Panc1 (cell line): ENCODE measurements around the gene UBALD2. TPM values are rescaled to one million over a fixed set of nuclear protein-coding genes. Genes with fewer than 3 reads are reported as not detected.

Experiments
- ATAC-seq: fragments of 200-7000 bp; cut with Tn5 transposase; 2 replicates; pipeline ENCODE4 v1.9.1; 2020; ENCODE audit warnings: mild to moderate bottlenecking, moderate library complexity
- BruUV-seq: library from RNA; stranded (reverse); fragments of 400-500 nt; replicated peaks from 2 replicates; lab custom pipeline; 2021; lab: Mats Ljungman, UMichigan
- CTCF ChIA-PET: fragments of 300-600 bp; sonication (Branson Sonifier 250); formaldehyde crosslinking; loops from one replicate; lab custom pipeline; 2022; ENCODE audit warnings: antibody characterized with exemption; lab: Charles Lee
- POLR2A ChIA-PET: fragments of 300-600 bp; sonication (Branson Sonifier 250); formaldehyde crosslinking; loops from one replicate; lab custom pipeline; 2022; ENCODE audit warnings: antibody characterized with exemption; lab: Charles Lee
- DNase-seq: peaks from one replicate; pipeline ENCODE4 v3.0.0-alpha.2; 2010; ENCODE audit warnings: low read depth, low spot score
- H3K27ac ChIP-seq: 2 replicates; pipeline ENCODE4 v1.5.1; 2011; ENCODE audit warnings: mild to moderate bottlenecking, low read length, inconsistent platforms
- H3K27me3 ChIP-seq: fragments of 200-500 bp; sonication (Bioruptor generic); 2 replicates; pipeline ENCODE4 v1.6.0; 2014; ENCODE audit warnings: low read length, inconsistent platforms; ENCODE audit not compliant: control insufficient read depth, insufficient read depth
- H3K36me3 ChIP-seq: fragments of 200-500 bp; sonication (Bioruptor generic); 2 replicates; pipeline ENCODE4 v1.5.1; 2014; ENCODE audit warnings: inconsistent platforms, mild to moderate bottlenecking, low read length, moderate library complexity; ENCODE audit not compliant: control insufficient read depth, insufficient read depth
- H3K4me1 ChIP-seq: 2 replicates; pipeline ENCODE4 v1.5.1; 2011; ENCODE audit warnings: inconsistent platforms, mild to moderate bottlenecking, low read length, moderate library complexity; ENCODE audit not compliant: control insufficient read depth, insufficient read depth
- H3K4me3 ChIP-seq, 2 experiments: 2 replicates each; pipeline ENCODE4 v1.5.1; 2011 to 2012; ENCODE audit warnings: low read depth in 2 of 2, low read length in 2 of 2, mild to moderate bottlenecking in 2 of 2, inconsistent platforms in 1 of 2, moderate library complexity in 1 of 2
- H3K9me3 ChIP-seq: fragments of 200-500 bp; sonication (Bioruptor generic); 2 replicates; pipeline ENCODE4 v1.5.1; 2014; ENCODE audit warnings: low read depth, mild to moderate bottlenecking, inconsistent platforms, low read length, moderate library complexity; ENCODE audit not compliant: control insufficient read depth, insufficient read depth
- POLR2AphosphoS5 ChIP-seq: IDR thresholded peaks from 2 replicates; pipeline ENCODE4 v1.6.1; 2012; ENCODE audit warnings: mild to moderate bottlenecking, low read depth, low read length, moderate library complexity
- SIN3A ChIP-seq: IDR thresholded peaks from 2 replicates; pipeline ENCODE4 v1.6.1; 2012; ENCODE audit warnings: low read depth, mild to moderate bottlenecking, low read length, moderate library complexity, borderline replicate concordance; ENCODE audit not compliant: insufficient read depth
- TCF7L2 ChIP-seq: IDR thresholded peaks from 2 replicates; pipeline ENCODE4 v1.6.1; 2011; ENCODE audit warnings: mild to moderate bottlenecking, low read depth, low read length, inconsistent platforms
- in situ Hi-C: cut with HindIII; loops from 2 replicates; pipeline ENCODE4 v1.10.0; 2016; ENCODE audit warnings: low sequenced_read_pairs, low pct_unique_long_range_greater_than_20kb
- intact Hi-C: fragments of 100-400 bp; cut with micrococcal nuclease; formaldehyde crosslinking; loops from one replicate; pipeline ENCODE4 v1.10.0; 2022; ENCODE audit not compliant: unreplicated experiment
- total RNA-seq: library from RNA; stranded (reverse); gene quantifications from one replicate; pipeline ENCODE4 v1.2.1, GENCODE V29; 2021; ENCODE audit not compliant: unreplicated experiment
- TF ChIP-seq, protein P1 (sequence below), 2 experiments: IDR thresholded peaks; 2 replicates each; pipeline ENCODE4 v1.6.1; 2011 to 2012; ENCODE audit warnings: low read depth in 2 of 2, control low read depth in 1 of 2, low read length in 1 of 2, mild to moderate bottlenecking in 1 of 2, moderate library complexity in 1 of 2; ENCODE audit not compliant: insufficient read depth in 1 of 2
- TF ChIP-seq, protein P2 (sequence below): fragments of 450-650 bp; IDR thresholded peaks from 2 replicates; pipeline ENCODE4 v1.5.1; 2017; ENCODE audit warnings: mild to moderate bottlenecking

The UBALD2 gene
- total RNA-seq, 1 experiment from 2014 or later, result 30.0 TPM

DNA sequence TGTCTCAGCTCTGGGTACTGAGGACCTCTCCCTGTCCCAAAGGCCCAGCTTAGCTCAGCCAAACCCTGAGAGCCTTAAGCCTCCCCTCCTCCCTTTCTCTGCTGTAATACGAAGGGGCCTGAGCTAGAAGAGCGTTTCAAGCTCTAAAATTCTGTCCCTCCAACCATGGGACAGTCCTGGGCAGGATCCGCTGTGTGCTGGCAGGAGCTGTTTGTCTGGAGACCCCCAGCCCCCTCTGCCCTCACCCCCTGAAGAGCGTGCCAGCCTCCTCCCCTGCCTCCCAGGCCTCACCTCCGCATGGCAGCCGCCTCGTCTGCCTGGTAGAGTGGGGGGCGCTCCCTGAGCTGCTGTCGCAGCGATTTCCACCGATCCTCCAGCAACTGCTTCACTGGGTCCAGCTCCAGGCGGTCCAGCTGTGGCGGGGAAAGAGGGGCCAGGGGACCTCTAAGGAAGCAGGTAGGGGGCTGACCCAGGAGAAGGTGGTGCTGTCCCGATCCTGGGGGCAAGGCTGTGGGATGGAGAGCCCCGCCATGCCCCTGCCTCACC, 14.7 kb downstream of the UBALD2 start:
- H3K4me1 ChIP-seq, result peaks cover 5% of the 10 kb centered on the region; the same call in 1 of the 2 replicates
- BruUV-seq, result no TSS peak
- H3K4me3 ChIP-seq, result no peak overlapping the region
- ChIA-PET POLR2A (interaction anchor here (0.5 kb wide), 1 partner anchor 76 kb away, joined by 8 read pairs; no protein-coding TSS in a partner anchor), CTCF (interaction anchor here (0.6 to 3.7 kb wide), 28 partner anchors 10 to 265 kb away, joined by 3 to 63 read pairs (median 5); partner anchors contain the start of gene UBALD2)
- TF ChIP-seq POLR2AphosphoS5 (no peak), TCF7L2 (no peak), SIN3A (no peak)
- TF ChIP-seq, protein P1, sequence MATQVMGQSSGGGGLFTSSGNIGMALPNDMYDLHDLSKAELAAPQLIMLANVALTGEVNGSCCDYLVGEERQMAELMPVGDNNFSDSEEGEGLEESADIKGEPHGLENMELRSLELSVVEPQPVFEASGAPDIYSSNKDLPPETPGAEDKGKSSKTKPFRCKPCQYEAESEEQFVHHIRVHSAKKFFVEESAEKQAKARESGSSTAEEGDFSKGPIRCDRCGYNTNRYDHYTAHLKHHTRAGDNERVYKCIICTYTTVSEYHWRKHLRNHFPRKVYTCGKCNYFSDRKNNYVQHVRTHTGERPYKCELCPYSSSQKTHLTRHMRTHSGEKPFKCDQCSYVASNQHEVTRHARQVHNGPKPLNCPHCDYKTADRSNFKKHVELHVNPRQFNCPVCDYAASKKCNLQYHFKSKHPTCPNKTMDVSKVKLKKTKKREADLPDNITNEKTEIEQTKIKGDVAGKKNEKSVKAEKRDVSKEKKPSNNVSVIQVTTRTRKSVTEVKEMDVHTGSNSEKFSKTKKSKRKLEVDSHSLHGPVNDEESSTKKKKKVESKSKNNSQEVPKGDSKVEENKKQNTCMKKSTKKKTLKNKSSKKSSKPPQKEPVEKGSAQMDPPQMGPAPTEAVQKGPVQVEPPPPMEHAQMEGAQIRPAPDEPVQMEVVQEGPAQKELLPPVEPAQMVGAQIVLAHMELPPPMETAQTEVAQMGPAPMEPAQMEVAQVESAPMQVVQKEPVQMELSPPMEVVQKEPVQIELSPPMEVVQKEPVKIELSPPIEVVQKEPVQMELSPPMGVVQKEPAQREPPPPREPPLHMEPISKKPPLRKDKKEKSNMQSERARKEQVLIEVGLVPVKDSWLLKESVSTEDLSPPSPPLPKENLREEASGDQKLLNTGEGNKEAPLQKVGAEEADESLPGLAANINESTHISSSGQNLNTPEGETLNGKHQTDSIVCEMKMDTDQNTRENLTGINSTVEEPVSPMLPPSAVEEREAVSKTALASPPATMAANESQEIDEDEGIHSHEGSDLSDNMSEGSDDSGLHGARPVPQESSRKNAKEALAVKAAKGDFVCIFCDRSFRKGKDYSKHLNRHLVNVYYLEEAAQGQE (IDR thresholded peaks at IDR 0.05; ENCODE audit: insufficient read depth in 1 of 2, low read depth in 2 of 2, low read length in 1 of 2), result no peak
- TF ChIP-seq, protein P2, sequence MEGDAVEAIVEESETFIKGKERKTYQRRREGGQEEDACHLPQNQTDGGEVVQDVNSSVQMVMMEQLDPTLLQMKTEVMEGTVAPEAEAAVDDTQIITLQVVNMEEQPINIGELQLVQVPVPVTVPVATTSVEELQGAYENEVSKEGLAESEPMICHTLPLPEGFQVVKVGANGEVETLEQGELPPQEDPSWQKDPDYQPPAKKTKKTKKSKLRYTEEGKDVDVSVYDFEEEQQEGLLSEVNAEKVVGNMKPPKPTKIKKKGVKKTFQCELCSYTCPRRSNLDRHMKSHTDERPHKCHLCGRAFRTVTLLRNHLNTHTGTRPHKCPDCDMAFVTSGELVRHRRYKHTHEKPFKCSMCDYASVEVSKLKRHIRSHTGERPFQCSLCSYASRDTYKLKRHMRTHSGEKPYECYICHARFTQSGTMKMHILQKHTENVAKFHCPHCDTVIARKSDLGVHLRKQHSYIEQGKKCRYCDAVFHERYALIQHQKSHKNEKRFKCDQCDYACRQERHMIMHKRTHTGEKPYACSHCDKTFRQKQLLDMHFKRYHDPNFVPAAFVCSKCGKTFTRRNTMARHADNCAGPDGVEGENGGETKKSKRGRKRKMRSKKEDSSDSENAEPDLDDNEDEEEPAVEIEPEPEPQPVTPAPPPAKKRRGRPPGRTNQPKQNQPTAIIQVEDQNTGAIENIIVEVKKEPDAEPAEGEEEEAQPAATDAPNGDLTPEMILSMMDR, result no peak
- no peaks in the 10 kb centered on the region for H3K9me3 ChIP-seq
- DNase-seq (no peak), ATAC-seq (peak; percentile 37)
- intact Hi-C loops, result loop anchor here (2.0 kb wide), 1 partner anchor 159 kb away; no protein-coding TSS in a partner anchor
- no peak overlapping the region for H3K27ac ChIP-seq
- in situ Hi-C loops, result no loop called here
- H3K36me3 ChIP-seq, result no peaks in the 10 kb centered on the region
- no peaks in the 10 kb centered on the region for H3K27me3 ChIP-seq

DNA sequence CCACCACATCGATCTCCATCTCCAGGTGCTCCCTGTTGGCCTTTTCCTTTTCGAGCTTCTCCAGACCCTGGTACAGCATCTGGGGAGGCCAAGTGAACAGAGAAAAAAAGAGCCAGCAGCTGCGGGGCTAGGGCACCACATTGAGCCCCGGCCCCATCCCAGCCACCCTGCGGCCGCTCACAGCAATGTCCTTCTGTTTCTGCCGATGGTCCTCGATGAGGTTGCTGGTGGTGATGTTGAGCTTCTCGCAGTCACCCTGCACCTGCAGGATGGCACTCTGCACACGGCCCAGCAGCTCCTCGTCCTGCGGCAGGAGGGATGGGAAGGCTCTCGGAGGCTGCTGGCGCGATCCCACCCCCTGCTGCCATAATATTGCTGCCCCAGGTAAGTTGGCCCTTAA, 15.5 kb downstream of the UBALD2 start:
- BruUV-seq, result no TSS peak
- CTCF ChIA-PET, result interaction anchor here (0.5 to 3.7 kb wide), 7 partner anchors 12 to 171 kb away, joined by 4 to 63 read pairs (median 7); no protein-coding TSS in a partner anchor
- ATAC-seq, result no peak
- intact Hi-C loops (no loop called here), in situ Hi-C loops (no loop called here)
- Histone ChIP-seq H3K4me3 (no peak overlapping the region), H3K9me3 (no peaks in the 10 kb centered on the region), H3K4me1 (peaks cover 5% of the 10 kb centered on the region; the same call in 1 of the 2 replicates), H3K27ac (no peak overlapping the region), H3K36me3 (no peaks in the 10 kb centered on the region), H3K27me3 (no peaks in the 10 kb centered on the region)
- POLR2A ChIA-PET, result interaction anchor here (0.8 kb wide), 1 partner anchor 14 kb away, joined by 3 read pairs; no protein-coding TSS in a partner anchor
- no peak for DNase-seq
- TF ChIP-seq POLR2AphosphoS5, result no peak
- TF ChIP-seq SIN3A, result no peak
- TF ChIP-seq, protein P2, result no peak
- TF ChIP-seq TCF7L2, result no peak
- TF ChIP-seq, protein P1 (IDR thresholded peaks at IDR 0.05; ENCODE audit: insufficient read depth in 1 of 2, low read depth in 2 of 2, low read length in 1 of 2), result no peak
